Stimulated activated CD4-positive, alpha-beta T cell treated with anti-CD3 and anti-CD28 coated beads, Interleukin-2, amount 100 ng/mL, for 24 hours (primary cell): ENCODE results near the gene SND1.
A peak's percentile ranks its signal among the peaks of the same experiment; 100 is the strongest.

Experiments used
- DNase-seq, 2 donors: peaks; one replicate each; pipeline ENCODE4 v3.0.0-alpha.2; 2020

The SND1 gene

DNA sequence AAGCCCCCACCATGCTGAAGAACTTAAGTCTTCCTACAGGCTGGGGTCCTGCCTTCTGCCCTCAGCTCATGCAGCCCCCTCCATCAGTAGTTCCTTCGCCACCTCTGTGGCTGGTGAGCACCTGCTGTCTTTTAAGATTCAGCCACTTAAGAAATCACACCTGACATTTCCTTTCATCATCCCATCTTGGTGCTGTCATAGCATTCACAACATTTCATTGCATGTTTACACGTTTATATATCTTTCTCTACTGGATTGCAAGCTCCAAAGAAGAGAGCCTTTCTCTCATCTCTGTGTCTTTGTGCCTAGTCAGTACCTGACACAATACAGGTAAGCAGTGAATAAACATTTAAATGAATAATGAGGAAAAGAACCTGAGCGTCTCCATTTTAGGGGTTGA is 38.3 kb downstream of the SND1 start:
- no peak for DNase-seq

DNA sequence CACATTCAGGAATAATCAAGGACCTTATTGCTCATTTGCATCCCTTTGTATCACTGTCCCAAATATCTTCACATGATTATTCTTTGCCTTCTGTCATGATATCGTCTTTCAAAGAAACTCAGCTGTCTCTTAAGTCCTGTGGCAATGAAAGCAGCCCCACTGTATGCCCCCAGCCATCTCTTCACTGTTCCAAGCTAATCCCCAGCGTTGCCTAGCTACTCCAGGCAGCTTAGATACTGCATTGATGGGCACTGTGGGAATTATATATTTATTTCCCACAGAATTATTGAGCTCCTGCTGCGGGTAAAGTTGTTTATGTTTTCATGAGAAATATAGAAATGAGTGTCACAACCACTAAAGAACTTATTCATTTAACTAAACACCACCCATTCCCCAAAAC is 38.8 kb downstream of the SND1 start:
- no peak for DNase-seq

DNA sequence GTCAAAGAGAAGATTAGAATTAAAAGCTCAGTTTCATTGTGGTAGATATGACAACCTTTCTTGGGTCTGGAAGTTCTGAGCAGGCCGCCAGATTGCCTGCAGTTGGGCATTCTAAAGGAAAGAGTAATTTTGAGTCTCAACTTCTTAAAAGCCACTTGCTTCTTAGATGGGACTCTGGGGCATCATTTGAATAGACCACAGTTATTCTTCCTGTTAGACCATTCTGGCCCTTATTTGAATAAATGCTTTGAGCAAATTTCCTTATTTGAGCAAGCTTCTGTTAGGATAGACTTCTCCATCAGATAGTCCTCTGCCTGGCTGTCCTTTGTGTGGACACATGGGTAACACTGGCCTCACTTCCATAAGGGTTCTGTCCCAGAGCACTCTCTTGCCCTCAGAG is 40.2 kb downstream of the SND1 start:
- DNase-seq, result no peak

DNA sequence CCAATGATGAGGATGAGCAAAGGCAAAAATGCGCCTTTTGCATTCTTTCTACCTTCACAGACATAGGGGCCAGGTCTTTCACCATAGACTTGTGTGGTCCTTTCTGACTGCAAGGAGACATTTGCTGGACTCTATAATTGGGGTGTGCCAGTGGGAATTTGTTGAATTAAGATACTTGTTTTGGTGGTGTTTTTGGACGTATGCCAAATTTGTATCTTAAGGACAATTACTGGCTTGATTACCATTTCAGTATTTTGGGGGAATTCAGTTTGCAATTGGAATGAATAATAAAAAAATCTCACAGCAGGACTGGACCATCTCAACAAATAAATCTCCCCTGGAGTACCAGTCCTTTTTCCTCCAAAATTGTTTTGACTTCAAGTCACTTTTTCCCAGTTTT is 47.9 kb downstream of the SND1 start:
- DNase-seq, result no peak

DNA sequence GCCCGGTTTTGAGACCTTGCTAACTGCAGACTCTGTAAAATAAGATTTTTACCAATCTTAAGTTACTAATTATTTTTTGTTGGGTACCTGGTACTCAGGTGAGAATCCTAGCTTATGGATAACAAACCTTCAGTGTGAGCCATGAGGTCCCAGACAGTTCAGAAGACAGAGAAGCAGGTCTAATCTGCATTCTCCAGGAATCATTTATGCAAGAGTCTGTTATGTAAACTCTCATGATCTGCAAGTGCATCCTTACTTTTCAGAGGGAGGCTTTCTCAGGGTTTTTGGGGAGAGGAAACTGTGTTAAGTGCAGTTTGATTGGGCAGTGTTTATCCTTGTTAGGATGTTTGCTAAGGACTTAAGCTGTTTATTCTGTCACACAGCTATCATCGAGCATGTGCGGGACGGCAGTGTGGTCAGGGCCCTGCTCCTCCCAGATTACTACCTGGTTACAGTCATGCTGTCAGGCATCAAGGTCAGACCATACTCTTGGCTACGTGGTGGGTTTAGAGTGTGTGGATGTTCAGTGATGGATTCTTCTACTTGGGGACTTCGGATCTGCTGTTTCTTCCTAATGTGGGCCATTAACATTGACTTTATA is 50.2 kb downstream of the SND1 start:
- DNase-seq, result no peak

DNA sequence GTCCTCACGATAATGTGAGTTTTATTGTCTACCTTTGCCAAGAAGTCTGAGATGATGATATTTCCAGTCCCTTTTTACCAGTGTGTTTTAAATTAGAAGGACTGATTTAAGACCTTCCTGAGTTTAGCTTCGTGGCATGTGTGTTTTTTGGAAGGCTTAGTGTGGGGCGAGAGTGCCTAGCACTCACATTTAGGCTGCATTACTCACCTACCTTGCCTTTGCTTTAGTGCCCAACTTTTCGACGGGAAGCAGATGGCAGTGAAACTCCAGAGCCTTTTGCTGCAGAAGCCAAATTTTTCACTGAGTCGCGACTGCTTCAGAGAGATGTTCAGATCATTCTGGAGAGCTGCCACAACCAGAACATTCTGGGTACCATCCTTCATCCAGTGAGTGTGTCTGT is 50.9 kb downstream of the SND1 start:
- no peak for DNase-seq

DNA sequence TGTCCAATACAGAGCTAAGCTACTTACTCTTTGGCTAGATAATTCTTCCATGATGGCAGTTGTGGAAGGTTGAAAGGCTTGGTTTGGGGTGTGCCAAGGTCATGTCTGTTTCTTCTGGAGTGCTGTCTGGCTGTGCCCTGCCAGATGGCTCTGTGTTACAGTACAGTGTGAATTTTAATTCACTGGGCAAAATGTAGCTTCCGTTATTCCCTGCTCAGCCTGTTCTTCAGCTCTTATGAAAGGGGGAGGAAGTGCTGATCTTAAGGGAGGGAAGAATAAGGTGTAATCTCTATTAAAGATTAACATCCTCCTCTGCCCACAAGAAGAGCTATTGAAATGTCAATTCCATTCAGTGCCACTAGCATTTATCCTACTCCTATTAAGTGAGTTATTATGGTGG is 52.2 kb downstream of the SND1 start:
- DNase-seq, result no peak

DNA sequence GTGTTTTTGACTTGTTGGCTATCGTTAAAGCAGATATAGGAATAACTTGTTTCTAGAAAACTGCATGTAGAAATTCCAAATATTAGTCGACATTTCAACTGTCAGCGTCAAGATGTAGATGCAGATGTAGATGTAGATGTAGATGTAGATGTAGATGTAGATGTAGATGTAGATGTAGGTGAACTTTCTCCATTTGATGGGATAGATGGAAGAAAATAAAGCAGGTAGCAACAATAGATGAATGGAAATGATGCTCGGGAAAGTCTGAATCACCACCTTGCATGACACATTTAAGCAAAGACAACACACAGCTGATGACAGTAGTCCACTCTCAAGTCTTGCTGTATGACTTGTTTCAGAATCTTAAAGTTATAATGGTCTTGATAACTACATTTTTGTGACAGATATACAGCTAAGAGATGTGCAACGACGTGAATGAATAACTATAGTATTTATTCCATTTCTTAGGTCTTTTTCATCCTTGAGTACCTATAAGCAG is 53.5 kb downstream of the SND1 start:
- DNase-seq, result no peak

DNA sequence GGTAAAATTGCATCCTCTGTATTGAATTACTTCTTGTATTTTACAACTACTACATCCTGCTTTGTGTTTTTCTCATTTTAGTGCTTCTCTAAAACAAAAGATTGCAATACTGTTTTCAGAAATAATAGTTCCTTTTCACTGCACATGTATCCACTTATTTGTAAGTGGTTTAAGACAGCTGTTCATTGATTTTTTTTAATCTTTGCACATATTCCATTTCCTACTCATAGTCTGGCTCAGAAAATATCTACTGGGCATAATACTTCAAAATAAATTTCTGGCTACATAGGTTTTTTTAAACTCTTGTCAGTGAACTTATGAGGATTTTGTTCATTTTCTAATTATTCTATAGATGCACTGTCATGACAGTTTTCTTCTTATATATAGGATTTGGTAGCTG is 54.8 kb downstream of the SND1 start:
- no peak for DNase-seq

DNA sequence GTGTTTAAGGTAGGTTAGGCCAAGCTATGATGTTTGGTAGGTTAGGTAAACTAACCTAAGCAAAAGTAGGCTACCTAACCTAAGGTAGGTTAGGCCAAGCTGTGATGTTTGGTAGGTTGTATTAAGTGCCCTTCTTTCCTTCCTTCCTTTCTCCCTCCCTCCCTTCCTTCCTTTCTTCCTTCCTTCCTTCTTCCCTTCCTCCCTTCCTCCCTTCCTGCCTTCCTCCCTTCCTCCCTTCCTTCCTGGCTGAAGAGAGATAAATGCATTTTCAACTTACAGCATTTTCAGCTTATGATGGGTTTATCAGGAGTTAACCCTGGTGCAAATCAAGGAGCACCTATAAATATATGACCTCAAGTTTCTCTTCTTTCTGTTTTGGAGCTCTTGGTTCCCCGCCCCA is 56.2 kb downstream of the SND1 start:
- no peak for DNase-seq

DNA sequence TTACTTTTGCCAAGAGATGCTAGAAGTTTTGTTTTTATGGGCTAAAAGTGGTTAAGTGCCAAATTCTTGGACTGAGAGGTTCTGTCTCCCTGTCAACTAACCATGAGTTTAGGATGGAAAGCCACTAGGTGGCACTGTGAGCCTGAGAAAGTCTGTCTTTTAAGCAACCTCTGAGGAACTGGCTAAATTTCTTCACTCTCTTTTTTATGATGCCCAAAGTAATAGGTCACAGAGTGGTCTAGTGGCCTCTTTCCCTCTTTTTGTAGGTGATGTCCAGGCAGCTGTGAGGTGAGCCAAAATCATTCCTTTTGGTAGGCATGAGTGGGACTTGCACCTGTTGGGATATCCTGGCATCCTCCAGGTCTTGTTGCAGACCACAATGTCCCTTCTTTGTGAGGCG is 56.8 kb downstream of the SND1 start:
- peak; percentile 67 to 77 for DNase-seq

DNA sequence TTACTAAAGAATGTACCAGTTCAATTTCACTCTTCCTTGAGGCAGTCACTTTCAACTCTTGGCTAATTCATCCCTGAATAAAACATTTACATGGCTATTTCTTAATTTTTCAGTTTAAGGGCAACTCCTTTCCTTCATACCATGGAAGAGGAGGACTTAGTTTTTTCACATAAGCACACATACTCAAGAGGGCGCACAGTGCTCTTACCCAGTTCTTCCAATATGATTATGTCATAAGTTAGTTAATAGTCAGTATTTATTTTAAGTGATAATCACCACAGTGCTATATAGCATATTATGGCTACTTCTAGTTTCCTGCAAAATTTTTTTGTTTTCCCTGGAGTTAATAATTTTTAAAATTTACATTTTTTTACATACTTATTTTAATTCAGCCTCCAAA is 58.6 kb downstream of the SND1 start:
- DNase-seq, result no peak

DNA sequence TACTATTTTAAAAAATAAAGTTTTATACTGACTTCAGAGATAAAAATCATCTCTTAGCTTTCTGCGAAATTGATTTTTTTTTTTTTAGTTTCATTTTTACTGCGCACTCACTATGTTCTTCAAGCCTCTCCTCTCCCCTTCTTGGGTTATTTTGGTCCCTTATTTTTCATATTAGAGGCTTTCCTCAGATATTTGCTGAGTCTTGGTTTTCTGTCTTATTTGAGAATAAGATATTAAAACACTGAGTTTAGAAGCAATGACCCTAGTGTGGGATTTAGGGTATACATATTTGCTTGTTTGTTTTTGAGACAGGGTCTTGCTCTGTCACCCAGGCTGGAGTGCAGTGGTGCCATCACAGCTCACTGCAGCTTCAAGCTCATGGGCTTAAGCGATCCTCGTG is 59.9 kb downstream of the SND1 start:
- DNase-seq, result no peak

DNA sequence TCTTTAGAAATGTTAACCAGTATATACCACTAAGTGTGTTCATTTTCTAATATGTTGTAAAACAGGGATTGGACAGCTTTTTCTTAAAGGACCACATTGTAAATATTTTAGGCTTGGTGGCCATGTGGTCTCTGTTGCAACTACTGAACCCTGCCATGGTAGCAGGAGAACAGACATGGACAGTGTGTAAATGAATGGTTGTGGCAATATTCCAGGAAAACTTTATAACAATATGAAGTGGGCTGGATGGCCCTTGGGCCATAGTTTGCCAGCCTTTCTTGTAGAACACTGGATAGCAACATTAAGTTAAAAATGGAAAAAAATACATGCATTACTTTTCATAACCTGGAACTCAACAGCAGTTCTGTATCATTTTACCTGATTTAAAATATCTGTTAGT is 61.0 kb downstream of the SND1 start:
- no peak for DNase-seq

DNA sequence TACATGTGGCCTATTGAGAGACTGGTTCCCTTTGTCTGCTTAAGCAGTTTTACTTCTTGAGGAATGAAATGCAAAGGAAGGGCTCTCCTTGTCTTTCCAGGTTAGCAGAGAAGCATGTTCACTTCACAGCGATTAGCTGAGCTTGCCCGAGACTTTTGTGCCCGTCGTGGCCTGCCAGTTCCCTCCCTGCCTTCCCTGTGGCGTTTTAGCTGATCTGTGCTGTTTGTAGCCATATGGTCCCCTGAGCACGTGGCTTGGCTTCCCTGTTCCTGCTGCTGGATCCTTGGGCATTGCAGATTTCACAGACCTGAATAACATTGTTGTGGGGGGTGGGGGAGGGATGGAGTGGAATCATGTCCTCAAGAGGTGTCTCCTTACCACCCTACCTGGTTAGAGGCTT is 61.8 kb downstream of the SND1 start:
- DNase-seq, result no peak

DNA sequence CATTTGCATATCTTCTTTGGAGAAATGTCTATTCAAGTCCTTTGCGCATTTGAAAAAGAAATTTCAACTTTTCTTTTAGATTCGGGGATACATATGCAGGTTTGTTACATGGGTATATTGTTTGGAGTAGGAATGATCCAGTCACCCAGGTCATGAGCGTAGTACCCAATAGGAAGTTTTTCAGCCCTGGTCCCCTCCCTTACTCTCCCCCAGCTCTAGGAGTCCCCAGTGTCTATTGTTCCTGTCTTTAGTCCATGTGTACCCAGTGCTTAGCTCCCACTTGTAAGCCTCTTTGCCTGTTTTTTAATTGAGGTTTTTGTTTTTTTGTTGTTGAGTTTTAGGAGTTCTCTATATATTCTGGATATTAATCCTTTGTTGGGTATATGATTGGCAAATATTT is 63.3 kb downstream of the SND1 start:
- no peak for DNase-seq

DNA sequence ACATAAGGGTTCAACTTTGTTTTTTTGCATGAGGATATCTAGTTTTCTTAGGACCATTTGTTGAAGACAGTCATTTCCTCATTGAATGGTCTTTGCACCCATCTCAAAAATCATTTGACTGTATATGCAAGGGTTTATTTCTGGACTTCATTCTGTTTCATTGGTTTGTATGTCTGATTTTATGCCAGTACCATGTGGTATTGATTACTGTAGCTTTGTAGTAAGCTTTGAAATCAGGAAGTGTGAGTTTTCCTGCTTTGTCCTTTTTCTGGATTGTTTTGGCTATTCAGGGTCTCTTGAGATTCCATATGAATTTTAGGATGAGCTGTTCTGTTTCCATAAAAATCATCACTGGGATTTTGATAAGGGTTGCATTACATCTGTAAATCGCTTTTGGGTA is 63.9 kb downstream of the SND1 start:
- DNase-seq, result no peak

DNA sequence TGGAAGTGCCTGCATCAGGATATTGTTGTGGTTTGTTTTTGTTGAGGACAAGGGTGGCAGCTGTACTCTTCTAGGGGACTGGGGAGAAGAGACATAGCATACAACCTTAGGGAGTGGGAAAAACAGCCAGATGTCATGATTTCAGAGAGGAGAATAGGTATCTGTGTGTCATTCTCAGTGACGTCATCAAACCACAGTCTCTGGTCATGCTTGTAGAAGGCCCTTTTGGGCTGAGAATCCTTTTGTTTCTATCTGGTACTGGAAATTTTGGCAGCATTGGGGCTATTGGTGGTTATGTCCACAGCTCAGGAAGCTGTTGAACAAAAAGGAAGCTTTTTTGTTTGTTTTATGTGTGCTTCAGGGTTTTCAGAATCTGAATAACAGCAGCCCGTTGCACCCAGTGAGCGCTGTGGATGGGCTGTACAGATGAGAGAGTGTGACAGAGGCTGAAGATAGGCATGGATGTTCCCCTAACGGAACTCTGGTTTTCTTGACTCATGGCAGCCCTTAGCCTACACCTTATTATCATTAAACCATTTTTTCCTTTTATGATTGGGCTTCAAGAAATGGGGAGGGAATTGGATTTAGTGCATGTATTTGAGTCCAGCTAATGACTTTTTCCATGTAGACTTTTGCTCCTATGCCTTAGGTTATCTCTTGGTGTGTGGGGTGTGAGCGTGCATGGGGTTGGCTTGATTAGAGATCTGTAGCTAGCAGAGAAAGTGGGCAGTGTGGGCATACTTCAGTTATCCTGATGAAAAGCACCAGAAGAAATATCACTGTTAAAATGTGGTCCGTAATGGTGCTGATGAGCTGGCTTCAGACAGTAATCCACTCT is 65.7 kb downstream of the SND1 start:
- DNase-seq, result no peak

DNA sequence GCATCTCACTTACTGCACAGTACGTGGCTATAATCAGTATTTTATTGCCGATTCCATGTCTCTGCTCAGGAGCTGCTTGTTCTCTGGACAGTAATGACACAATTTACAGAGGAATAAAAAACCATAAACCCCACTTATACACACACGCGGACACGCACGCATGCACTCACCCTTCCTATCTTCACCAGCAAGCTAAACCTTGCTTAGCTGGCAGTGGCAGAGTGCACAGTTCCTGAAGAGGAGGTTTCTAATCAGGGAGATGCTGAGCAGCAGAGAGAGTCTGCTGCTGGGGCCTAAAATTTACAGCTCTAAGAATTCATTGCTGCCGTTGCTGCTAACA is 66.3 kb downstream of the SND1 start:
- DNase-seq, result no peak

DNA sequence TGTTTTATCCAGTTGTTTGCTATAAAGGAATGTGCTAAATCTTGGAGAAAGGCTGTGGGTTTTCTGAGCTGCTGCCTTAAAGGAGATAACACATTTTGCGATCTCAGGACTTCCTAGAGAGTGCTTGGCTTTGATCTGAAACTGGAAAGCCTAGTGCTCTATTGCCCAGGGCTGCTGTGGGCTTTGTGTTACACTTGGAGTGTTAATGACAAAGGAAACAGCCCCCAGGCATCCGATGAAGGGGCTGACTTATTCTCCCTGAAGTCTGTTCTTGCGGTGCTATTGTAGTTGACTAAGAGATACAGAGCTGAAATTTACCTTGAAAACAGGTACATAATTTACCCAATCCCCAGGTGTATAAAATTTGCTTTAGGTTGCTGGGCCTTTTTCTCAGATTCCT is 74.5 kb downstream of the SND1 start:
- no peak for DNase-seq

DNA sequence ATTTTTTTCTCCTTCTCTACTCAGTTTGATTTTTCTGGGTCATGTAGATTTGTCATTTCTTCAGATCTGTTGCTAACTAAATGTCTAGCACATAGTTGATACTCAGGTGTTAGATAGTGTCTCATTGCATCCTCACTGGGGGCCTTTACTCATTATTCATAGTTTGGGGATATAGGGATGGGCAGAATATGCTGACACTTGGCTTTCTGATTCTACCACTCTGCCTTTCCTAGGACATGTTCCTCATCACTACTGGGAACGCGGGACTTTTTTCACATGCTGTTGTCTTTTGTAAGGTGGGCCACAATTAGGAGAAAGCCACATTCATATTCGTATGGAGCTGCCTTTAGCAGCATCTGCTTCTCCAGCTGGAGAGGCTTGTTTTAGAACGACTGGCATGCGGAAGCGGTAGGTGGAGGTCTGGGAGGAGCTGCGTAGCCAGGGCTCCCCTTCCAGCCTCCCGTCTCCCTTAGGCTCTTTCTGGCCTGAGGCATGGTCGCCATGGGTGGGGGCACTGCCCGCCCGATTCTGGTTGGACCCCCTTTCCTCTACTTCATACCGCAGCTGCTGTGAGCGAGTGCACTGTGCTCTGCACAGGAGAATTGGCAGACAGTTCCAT is 78.8 kb downstream of the SND1 start:
- DNase-seq, result no peak

DNA sequence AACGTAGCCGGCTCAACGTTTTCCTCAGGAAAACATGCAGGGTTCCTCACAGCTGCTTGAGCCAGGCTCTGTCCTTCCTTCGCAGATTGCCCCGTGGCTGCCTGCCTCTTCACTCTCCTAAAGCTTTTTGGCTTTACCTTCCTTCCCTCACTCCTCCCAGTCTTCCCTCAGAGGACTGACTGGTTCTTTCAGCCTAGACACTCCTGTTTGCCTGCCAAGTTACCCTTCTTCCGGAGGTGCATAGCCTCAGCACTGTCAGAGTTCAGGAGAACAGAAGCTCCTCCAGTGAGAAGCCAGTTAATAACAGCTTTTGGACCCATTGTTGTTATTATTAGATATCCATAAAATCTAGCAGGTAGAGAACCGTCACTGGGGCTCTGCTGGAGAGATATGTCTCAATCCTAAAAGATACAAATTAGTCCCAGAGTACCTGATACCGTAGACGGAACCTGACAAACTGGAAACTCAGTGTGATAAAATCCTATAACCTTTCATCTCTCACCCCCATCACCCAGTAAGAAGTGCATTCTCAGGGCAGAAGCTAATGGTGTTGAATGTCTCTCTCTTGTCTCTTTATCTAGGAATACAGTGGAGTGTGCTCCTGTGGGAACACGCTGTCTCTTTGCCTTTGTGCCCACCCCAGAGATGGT is 79.6 kb downstream of the SND1 start:
- no peak for DNase-seq

DNA sequence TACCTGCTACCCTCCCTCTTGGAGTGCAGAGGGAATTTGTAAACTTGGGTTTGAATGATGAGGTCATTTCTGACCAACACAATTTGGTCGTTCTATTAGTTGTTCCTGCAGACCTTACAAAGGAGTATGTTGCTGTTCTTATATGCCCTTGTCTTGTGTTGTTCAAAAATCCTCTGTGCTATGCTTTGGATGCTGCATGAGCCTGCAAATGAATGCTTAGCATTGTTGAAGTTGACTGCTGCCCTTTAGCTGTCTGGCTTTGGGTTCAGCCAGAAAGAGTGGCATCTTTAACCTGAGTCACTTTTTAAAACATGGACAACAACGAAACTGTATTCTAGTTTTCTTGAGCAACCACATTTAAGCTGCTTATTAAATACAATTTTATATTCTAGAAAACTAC is 80.3 kb downstream of the SND1 start:
- DNase-seq, result no peak

DNA sequence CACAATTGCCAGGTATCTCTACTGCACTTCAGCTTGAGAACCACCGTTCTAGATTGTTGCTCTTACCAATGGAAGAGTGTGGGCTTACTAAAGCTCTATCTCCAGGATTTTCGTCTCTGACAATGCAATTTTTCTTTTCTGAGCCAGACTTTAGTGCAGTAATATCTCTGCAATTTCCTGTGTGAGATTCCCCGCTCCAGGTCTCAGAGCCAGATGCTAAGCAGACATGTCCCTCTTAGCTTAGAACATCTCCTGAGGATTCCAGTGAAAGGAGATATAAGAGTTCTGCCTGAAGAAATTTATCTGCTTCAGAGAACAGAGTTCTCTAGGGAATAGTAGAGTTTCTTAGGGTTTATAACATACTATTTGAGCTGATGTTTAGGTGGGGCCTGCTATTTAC is 82.0 kb downstream of the SND1 start:
- no peak for DNase-seq
